Stimulated activated CD8-positive, alpha-beta memory T cell treated with anti-CD3 and anti-CD28 coated beads, Interleukin-12 subunit alpha, Interleukin-12 subunit beta, amount 100 ng/mL, for 4 hours (primary cell): ENCODE data around the gene ADAM19.

ENCODE experiments used
- DNase-seq: peaks from one replicate; pipeline ENCODE4 v3.0.0-alpha.2; 2020; ENCODE audit warnings: low read depth

ADAM19 gene

DNA sequence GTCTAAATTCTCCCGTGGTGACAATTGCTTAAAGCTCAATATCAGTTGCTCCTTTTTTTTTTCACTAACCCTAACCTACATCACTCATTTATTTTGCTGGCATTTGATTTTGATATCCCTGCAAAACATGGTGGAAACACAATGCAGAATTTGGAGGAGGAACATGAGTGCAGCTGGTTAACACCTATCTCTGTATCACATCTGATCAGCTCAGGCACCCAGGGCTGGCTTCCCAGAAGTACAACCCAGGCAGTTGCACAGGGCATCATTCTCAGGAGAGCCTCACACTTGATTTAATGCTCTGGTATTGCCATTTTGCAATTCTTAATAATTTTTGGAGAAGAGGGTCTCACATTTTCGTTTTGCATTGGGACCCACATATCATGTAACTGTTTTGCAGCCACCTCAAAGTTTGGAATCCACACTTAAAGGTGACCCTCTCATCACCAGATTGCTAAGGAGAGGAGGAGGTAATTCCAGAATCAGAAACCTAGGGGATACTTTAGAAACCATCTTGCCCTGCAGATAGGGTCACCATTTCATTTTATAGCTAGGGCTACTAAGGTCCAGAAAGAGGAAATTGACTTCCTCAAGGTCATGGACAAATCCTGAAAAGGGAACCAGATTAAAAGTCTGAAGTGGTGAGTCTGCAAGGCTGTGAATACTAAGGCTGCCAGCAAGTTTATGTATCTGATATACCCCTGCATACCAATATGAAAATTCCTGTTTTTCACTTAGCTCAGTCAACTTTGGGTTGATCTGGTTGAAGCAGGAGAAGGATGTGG, 19.3 kb upstream of the ADAM19 start:
- no peak for DNase-seq

DNA sequence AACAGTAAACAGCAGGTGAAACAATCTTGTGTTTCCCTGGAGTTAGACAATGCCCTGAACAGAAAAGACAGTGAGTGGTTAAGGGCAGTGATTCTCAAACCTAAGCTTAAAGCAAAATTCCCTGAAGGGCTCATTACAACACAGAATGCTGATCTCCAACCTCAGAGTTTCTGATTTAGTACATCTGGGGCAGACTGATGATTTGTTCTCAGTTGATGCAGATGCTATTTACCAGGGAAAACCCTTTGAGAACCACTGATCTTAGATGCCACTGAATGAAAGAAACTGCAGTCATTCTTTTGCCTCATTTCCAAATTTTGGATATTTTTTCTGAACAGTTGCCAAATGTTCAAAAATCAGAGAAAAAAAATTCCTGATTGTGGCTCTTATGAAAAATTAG, 18.7 kb upstream of the ADAM19 start:
- DNase-seq = no peak

DNA sequence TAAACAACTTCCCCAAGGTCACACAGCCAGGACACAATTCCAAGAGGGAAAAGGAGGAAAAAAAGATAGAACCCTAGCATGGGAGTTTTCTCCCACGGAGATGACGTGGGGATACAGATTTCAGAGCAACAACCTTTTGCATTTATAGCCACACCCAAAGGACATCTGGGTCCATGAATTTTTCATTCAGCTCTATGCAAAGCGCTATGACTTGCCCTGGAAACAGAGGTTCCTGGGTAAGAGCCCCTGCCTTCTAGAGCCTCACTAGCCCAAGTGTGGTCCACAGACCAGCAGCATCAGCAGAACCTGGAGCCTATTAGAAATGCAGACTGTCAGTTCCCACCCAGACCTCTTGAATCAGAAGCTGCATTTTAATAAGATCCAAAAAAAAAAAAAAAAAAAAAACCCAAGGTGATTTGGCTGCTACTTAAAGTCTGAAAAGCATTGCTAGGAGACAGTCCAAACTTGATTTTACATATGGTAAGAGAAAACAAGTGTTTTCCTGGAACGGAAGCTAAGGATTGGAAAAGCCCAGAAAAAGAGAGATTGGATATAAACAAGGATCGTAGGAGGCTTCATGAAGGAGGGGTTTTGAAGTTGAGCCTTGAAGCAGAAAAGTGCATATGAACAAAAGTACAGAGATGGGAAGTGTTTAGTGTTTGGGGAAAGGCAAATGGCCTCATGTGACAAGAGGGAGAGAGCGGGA, 17.6 kb upstream of the ADAM19 start:
- no peak for DNase-seq

DNA sequence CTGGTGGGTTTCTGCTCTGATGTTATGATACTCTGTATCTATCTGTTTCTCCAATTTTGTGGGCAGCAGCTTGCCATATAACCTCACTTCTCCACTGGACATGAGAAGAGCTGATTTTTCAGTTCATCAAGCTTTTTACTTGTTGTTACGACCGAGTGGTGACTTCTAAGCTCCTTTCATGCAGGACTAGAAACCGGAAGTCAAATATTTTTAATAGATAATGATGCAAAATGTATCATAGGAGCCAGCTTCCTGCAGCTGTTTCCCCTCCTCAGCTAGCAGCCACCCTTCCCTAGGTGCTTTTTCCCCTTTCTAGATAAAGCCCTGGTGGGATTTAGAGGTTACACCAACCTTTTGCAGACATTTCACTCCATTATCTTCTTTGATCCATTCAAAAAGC, 17.0 kb upstream of the ADAM19 start:
- no peak for DNase-seq

DNA sequence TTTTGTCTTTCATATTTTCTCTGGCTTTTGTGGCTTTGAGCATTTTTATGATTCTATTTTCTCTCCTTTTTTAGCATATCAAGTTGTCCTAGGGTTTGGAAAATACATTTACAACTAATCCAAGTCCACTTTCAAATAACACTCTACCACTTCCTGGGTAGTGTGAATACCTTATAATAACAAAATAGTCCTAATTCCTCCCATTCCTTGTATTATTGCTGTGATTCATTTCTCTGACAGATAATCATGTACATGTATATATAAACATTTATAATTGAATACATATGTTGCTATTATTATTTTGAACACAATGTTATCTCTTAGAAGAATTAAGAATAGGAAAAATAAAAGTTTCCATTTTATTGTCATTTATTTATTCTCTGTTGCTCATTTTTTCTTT, 14.9 kb upstream of the ADAM19 start:
- no peak for DNase-seq

DNA sequence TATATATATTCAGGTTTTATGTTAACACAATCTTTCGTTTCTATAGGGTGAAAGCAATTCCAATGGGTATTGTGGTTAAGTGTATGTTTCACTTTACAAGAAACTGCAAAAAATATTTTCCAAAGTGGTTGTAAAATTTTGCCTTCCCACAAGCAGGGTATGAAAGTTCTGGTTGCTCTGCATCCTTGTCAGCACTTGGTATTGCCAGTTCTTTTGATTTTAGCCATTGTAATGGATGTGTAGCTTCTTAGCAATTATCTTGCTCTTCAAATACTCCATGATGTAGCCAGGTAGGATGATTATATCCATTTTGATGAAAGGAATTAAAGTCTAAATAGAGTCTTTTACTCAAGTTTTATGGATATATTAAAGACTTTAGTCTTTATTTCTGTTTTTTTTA, 9.1 kb upstream of the ADAM19 start:
- no peak for DNase-seq

DNA sequence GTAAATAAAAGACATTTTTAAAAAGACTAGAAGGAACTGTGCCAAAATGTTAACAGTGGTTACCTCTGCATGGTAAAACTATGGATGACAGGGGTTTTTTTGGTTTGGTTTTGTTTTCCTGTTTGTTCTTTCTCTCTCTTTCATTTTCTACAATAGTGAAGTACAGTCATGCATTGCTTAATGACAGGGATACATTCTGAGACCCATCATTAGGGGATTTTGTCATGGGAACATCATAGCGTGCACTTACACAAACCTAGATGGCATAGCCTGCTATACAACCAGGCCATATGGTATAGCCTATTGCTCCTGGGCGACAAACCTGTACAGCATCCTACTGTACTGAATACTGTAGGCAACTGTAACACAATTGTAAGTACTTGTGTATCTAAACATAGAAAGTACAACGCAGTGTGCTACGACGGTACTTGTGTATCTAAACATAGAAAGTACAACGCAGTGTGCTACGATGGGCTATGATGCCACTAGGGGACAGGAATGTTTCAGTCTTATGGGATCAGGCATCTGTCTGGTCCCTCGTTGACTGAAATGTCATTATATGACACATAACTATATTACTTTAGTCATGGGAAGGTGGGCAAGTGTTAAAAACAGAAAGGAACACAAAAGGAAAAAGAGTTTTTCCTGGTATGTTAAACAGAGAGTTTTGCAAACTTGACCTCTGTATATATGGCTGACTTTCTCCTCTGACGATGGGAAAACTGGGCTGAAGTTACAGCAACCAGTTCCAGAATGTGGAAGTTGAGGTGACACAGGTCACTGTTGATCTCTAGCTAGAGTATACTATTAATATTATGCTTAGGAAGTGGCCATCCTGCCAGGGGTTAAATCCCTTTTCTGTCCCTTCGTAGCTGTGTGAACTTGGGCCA, 7.4 kb upstream of the ADAM19 start:
- no peak for DNase-seq

DNA sequence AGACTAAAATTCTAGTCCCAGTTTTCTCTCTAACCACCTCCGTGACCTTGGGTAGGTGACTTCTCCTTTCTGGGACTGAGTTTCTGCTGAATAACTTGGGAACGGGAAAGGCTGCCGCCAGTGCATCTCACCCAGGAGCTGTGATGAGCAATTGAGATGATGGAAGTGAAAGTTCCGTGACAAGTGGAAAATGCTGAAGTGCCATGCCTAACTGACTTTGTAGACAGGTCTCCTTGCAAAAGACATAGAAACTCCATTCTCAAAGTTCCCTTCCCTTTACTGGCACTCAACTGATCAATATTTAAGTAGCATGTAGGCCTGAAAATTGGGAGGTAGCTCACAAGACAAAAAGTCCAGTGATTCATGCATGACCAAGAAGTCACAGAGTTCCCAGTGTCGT, 6.3 kb upstream of the ADAM19 start:
- DNase-seq = no peak

DNA sequence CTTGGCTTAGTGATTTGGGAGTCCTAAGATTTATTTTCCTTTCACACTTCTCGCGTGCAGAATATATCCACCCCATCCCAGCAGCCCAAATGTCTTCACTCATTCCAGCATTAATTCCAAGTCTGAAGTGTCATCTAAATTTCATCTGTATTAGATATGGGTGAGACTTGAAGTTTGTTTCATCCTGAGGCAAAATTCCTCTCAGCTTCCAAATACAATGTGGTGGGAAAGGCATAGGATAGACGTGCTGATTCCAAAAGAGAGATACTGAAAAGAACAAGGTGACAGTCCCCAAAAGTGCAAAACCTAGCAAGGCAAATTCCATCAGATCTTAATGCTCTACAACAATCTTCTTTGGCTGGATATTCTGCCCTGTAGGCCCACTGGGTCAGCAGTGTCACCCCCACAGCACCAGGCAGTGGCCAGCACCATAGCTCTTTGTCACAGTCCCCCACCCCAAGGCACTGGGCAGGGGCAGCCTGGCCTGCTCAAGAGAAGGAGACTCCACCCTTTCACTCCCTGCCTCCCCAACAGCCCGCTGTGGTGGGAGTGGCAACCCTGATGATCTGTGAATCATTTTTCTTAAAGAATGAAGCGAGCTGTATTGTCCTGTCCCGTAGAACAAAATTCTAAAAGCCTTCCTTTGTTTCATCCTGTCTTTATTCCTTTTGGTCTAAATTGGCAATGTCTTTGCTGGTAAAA, 2.7 kb upstream of the ADAM19 start:
- no peak for DNase-seq

DNA sequence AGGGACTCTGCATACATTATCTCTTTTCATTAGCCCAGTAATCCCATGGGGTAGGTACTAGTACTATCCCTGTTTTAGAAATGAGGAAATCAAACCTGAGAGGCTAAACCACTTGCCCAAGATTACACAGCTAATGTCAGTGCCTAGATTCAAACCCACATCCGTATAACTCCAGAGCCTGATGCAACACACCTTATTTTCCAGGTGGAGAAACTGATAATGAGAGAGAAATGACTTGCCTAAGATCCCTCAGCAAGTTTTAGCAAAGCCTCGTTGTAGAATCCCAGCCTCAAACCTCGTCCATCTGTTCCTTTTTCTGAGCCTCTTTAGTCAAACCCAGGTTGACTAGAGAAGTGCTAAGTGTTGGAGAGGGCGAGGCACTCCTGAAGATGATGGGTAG, 1.1 kb upstream of the ADAM19 start:
- DNase-seq = no peak

DNA sequence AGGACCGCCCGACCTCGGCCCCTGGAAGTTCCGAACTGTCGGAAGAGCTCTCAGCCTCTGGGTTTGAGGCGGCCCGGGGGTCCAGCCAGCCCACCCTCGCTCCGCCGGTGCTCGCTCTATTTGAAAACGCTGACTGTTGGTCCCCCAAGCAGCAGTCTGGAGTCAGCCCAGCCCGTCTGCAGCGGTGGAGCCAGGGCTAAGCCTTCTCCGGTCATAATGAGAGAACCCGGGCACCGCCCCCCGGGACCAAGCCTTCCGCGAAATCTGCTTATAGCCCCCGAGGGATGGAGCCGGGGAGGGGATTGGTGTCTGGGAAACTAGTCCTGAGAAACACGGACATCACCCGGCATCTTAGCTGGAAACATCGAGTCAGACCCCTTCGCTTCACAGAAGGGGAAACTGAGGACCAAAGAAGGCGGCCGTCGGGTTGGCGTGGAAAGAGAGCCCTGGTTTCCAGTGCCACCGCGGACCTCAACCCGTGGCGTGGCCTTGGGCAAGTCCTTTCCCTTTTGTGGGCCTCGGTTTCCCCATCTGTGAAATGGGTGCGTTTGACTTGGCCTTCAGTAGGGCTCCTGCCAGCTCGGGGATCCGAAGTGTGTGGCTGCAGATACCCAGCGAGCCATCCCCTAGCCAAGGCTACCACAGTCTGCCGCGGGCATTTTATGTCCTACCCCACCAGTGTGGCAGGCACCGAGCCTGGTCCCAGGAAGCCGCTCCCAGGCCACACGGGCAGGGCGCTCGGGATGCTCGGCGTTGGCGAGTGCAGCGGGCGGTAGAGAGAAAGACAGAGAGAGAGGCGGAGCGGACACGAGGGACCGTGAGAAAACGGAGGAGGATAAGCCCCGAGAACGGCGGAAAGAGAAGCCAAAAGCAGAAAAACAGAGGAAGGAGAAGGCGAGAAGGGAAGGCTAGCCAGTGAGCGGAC, 857 bp downstream of the ADAM19 start:
- no peak for DNase-seq

DNA sequence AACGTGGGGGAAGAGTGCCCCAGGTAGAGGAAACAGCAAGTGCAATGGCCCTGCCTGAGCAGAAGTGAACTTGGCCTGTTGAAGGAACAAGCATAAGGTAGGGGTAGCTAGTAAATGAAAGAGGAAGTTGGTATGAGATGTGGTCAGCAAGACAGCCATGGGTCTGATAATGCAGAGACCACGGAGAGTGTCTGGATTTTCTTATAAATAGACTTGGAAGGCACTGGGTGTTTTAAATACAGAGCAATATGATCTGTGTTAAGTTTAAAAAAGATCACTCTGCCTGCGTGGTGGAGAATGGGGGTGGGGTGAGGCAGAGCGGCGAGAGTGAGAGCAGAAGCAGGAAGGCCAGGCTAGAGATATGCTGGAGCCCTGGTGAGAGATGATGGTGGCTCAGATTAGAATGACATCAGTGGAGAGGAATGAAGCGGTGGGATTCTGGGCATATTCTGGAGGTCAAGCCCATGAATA, 4.2 kb downstream of the ADAM19 start:
- no peak for DNase-seq

DNA sequence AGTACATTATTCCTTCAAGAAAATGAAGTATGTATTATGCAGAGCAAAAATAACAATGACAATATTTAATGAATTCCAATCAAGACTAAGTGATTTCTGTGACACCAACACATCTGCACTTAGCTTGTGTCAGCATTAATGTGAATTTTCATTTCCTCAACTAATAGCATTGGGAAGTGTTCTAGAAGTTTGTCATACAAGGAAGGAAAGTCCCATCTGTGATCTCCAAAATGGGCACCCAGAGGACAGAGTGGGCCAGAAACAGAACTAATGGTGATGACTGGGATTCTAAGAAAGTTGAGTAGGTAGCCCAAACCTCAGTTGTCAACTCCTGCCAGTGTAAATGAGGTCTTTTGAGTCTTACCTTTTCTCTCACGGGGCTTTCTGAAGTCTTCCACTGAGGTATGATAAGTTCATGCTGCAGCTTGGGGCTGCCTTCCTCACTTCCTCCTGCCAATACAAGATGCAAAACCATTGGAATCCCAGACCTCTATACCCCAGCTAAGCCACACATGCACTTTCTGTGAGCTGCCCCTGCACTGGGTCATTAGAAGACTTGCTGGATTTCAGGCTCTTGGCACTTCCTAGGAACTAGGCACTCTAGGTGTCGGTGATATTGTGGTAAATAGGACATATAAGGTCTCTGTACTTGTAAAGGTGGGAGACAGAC, 4.9 kb downstream of the ADAM19 start:
- DNase-seq = no peak

DNA sequence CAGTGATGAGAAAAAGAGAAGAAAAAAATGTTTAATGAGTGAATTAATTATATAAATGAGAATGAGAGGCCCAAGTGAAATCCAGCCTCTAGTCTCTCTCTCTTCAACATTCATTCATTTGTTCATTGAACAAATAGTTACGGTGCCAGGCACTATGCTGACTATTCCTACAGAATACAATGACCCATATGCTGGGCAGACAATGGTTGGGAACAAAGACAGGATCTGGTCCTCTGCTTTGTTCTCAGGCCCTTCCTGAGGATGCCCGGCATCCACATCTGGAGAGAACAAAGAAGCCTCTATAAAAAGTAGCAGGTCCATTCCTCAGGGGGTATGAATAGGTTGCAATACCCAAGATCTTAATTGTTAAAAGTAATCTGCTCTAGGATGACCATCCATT, 6.9 kb downstream of the ADAM19 start:
- DNase-seq = no peak

DNA sequence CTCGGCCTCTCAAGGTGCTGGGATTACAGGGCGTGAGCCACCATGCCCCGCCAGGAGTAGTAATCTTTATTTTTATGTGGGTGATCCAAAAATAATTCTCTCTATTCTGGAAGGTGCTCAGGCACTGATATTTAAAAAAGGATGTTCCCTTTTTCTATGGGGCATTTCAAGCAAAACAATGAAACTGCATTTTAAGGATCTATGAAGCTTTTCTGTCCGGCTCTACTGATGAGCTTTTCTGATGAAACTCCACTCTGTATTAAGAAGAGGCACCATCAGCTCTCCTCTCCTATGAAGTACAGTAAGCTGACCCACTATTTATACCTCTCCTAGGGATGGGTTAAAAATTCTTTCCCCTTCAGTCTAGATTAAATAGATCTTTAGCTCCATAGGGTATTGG, 7.4 kb downstream of the ADAM19 start:
- no peak for DNase-seq

DNA sequence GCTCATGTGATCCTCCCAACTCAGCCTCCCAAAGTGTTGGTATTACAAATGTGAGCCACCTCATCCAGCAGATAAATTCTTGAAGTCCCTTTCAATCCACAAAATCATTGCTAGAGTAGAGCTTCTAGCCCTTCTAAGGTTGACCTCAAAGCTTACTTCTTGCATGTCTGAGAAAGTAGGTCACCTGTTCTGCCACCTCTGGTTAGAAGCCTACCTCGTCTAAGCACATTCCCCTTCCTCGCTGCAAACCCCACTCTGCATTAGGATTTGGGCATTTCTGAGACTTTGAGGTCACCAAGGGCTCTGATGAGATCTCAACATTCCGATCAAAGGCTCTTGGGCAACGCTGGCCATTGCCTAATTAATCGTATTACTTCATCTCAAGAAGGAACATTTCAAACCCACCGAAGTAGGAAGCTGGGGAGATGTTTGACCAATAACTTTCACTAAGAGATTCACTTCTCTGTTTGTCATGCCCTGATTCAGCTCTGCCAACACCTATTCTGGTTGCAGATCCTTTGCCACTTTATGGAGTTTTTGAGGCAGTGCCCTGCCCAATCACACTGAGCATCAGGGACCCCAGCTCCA, 8.6 kb downstream of the ADAM19 start:
- DNase-seq = no peak

DNA sequence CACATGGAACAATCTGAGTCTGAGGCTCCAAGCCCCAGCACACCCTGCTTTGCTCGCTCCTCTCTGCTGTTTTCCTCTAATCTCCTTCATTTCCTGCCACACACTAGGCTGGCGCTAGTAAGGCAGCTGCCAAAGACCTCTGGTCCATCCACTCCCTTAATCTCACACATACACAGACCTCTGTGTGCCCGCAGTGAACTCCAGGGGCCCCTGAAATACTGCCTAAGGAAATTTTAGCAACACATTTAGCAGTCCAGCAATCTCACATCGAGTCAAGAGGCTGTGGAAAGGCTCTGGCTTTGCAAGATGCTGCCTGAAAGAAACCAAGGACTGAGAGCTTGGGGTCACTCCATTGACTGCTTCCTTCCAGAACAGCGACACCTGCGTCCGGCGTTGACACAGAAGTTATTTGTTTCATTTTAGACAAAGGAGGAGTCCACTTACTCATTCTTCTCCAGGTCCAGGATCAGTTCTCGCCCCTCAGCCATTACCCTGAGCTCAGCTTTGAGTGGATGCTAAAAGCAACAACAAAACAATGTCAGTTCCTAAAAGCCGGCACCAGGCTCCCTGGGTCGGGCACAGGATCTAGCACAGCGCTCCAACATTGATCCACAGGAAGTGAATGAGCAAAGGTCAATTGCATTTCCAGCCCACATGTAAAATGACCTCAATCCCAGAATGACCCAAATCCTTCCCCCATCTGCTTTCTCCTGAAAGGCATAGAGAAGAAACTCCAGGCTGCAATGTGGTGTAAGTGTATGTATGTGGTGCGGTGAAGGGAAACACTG, 11.5 kb downstream of the ADAM19 start:
- DNase-seq = no peak

DNA sequence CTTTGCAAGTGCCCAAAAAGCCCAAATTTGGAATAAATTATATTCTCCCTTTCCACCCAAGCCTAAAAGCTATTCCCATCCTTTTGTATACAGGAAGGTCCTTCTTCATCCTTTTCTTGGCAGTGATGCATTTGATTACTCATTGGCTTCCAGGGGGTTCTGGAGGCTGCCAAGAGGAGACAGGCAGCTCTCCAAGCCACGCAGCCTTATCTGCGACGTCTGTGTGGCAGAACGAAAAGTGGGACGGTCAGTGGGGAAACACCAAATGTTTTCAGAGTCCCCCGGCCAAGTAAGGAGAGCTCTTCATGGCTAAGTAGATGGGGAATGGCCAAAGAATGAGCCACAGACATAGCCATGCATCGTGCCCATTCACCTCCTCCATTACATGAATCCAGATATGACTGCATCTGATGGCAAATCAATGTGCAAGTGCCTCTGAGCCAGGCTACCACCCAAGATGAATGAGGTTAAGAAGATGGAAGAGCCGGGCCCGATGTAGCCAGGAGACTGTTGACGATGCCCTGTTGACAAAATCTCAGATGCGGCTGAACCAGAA, 12.1 kb downstream of the ADAM19 start:
- no peak for DNase-seq

DNA sequence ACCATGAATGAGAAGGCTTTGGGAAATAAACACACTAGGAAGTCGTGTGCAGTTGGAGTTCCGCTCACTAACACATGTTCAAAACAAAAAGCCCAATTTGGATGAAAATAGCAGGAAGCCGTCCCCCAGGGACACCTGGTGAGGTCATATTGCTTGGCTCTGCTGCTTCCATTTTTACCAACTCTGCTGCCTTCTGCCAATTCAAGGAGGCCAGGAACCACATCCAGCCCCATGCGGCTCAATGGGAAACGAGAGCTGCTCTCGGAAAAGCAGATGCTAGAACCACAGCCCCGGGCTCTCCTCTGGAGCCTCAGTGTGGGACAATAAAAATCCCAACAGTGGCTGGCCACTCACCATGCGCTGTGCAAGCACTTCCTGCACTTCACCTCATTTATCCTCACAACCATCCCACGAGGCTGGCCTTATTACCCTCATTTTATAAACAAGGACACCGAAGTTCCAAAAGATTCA, 13.4 kb downstream of the ADAM19 start:
- no peak for DNase-seq
